Right hindlimb (tissue), 1 donor: ENCODE results near the gene CFD.
"Not testable (repeated sequence)": the region's sequence is repeated elsewhere in the genome, so short reads cannot be mapped to it uniquely, and the experiment has no call there.

Source experiments
- DNase-seq: peaks from one replicate; pipeline ENCODE4 v3.0.0-alpha.2; 2018

CFD gene

DNA sequence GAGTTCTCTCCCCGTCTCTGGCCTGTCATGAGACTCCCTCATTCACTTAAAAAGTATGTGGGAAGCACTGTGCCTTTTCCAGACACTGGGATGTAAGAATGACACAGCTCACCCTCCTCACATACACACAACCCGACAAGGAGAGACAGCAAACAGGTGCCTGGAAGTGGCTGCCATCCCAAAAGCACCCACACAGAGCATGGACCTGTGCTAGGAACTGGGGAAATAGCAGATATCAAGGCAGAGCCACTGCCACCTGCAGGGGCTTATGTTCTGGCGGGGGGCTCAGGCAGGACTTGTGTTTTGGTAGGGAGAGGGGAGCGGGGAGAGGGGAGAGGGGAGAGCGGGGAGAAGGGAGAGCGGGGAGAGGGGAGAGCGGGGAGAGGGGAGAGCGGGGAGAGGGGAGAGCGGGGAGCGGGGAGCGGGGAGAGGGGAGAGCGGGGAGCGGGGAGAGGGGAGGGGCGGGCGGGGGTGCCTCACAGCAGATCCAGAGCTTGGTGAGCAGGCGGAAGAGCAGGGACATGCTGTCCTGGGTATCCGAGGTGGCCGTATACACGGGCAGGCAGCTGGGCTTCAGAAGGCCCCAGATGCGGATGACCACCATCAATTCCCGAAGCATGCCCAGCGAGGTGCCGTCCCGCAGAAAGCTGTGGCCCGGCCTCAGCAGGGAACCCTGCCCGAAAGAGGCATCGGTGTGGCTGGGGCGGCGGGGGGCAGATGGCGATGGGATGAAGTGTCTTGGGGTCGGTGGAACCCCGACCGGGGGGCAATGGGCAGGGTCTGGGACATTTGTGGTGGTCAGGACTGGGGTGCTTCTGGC lies 12.2 kb downstream of the CFD start:
- DNase-seq, result no peak

GRCh38 chr19:872266-872951 lies 12.9 kb downstream of the CFD start:
- no peak for DNase-seq

- no peak for DNase-seq
Measured at GRCh38 chr19:873084-873483, 13.6 kb downstream of the CFD start.

GRCh38 chr19:873561-874041 lies 14.1 kb downstream of the CFD start:
- no peak for DNase-seq

DNA sequence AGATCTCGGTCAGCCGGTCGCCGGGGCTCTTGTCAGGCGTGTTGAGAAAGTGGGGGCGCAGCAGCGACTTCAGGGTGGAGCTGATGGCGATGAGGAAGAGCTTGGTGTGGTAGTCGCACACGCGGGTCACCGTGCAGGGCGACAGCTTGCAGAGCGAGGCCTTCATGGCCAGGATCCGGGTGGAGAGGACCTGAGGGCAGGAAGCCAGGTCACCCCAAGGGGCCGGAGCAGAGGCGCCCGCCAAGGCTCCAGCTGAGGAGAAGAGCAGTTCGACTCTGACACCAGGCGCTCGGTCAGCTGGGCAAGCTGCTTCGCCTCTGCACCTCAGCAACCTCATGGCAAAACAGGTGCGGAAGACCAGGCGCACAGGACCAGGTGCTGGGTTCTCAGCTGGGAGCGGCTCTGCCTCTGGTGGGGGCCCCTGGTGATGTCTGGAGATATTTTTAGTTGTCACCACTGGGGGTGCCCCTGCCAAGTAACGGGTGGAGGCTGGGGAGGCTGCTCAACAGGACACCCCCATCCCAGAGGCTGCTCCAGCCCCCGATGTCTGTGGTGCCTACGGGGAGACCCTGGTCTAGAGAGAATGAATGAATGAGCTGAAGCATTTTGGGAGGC lies 15.9 kb downstream of the CFD start:
- DNase-seq, result no peak

- DNase-seq, result no peak
Measured at GRCh38 chr19:876089-876488, 16.6 kb downstream of the CFD start.

GRCh38 chr19:876780-877314 lies 17.4 kb downstream of the CFD start:
- no peak for DNase-seq

GRCh38 chr19:877992-878660 lies 18.7 kb downstream of the CFD start:
- not testable (repeated sequence) for DNase-seq

GRCh38 chr19:878751-879561 lies 19.5 kb downstream of the CFD start:
- DNase-seq, result not testable (repeated sequence)

DNA sequence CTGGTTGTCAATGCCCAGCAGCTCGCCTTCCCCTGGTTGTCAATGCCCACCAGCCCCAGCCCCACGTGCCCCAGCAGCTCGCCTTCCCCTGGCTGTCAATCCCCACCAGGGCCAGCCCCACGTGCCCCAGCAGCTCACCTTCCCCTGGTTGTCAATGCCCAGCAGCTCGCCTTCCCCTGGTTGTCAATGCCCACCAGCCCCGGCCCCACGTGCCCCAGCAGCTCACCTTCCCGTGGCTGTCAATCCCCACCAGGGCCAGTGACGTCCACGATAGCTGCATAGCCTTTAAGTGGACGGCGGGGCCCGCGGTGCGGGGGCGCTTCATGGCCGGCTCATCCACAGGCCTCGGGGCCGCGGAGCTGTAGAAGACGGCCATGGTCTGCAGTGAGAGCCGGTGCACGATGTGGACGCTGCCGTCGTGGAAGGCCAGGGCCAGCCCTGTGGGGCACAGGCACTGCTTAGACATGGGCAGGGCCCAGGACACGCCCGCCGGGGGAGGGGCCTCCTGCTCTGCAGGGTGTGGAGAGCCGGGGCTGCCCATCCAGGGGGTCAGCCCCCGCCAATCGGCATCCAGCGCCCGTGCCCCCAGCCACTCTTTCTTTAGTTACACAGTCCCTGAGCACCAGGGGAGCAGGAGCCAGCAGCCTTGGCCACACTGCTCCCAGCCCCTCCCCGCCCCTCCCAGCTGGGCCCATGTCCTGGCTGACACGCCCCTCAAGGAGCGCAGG lies 20.4 kb downstream of the CFD start:
- DNase-seq, result no peak

GRCh38 chr19:881385-882071 lies 22.1 kb downstream of the CFD start:
- DNase-seq, result no peak

DNA sequence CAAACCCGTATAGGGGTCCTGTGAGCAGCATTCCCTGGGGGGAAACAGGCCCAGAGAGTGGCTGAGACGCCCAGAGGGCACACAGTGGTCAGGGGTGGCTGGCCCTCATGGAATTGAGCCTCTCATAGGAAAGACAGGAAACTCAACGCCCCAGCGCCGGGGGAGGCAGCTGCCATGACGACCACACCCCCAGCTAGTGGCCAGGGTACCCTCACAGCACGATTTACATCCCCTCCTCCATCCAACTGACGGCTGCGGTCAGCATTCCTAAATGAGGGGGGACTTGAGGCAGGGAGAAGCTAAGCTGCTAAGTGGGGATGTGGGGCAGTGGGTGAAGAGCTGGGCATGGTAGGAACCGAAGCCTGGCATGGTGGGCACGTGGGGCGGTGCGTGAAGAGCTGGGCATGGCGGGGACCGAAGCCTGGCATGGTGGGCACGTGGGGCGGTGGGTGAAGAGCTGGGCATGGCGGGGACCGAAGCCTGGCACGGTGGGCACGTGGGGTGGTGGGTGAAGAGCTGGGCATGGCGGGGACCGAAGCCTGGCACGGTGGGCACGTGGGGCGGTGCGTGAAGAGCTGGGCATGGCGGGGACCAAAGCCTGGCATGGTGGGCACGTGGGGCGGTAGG lies 23.5 kb downstream of the CFD start:
- no peak for DNase-seq

DNA sequence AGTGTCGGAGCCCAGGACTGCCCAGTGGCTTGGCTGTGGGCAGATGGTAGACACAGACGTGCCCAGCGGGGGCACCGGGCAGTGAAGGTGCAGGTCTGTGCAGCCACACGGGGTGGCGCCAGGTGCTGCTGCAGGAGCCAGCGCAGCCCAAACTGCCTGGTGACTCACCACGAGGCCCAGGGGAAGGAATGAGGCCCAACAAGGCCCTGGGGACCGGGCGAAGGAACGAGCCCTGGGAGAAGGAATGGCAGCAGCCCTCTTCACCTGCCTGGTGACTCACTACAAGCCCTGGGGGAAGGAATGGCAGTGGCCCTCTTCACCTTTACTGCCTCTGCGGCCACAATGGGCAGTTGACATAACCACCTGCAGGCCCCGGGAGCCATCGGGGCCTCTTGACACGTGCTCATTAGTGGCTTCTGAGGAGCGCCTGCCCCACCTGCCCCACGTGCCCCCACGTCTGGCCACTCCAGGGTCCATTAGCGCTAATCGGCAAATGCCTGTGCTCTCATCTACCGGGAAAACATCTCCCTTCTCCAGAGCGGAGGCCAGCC lies 24.3 kb downstream of the CFD start:
- no peak for DNase-seq

DNA sequence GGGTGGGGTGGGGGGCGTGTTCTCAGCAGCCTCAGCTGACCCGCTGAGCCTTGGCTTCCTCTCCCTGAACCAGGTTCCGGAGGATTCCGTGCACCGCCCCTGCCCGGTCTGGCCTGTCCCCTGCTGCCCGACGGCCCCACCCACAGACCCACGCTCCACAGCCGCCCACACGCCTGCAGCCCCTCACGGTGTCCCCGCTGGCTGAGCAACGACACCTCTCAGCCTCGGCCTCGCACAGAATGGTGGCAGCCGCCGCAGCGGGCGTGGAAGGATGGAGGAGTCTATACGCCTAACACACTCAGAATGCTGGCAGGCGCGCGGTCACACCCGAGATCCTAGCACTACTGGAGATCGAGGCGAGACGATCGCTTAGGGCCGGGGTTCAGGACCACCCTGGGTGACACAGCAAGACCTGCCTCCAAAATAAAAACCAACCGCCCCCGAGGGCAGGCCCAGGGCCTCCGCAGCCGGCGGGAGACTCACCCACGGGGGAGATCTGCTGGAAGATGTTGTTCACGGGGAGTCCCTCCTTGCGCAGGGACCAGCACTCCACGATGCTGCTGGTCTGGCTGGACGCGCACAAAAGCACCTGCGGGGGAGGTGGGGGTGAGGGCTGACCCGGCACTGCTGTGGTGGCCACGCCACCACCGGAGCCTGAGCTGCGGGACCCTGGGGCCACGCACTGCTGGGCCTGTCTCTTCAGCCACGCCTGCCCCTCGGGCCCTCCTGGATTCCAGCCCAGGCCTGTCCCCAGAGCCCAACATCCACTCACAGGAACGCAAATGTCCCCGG lies 25.2 kb downstream of the CFD start:
- DNase-seq, result no peak

DNA sequence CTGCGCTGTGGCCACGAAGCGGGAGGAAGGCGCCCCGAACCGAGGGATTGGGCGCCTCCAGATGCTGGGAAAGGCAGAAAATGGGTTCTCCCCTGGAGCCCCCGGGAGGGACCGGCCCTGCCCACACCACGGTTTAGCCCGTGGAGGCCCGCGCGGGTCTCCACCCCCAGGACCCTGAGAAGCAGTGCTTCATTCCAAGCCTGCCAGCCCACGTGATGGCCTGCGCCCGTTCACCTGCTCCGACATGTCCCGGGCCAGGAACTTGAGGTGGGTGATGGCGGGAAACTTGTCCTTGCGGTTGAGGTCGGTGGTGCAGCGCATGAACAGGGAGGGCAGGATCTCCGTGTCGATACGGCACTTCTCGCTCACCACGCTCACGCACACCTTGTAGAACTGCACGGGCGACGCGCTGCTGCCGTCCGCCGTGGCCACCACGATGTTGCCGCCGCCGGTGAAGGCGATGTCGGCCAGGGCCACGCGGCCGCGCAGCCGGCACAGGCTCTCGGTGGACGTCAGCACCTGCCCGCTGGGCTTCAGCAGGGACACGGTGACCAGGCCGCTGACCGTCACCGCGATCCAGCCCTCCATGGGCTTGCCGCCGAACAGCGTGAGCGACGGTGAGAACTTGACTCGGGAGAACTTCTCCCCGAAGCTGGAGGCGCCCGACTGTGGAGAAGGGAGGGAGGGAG lies 26.2 kb downstream of the CFD start:
- DNase-seq, result no peak

- no peak for DNase-seq
Measured at GRCh38 chr19:887072-887471, 27.6 kb downstream of the CFD start.

DNA sequence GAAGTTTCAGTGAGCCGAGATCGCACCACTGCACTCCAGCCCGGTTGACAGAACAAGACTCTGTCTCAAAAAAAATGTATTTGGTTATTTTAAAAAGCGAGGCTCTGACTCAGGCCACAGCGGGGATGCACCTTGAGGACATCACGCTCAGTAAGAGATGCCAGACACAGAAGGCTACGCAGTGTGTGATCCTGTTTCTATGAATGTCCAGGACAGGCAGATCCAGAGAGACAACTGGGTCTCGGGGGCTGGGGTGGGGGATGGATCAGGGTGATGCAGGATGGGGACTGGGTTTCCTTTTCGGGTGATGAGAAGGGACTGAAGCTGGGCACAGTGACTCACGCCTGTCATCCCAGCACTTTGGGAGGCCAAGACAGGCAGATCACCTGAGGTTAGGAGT lies 28.1 kb downstream of the CFD start:
- no peak for DNase-seq

DNA sequence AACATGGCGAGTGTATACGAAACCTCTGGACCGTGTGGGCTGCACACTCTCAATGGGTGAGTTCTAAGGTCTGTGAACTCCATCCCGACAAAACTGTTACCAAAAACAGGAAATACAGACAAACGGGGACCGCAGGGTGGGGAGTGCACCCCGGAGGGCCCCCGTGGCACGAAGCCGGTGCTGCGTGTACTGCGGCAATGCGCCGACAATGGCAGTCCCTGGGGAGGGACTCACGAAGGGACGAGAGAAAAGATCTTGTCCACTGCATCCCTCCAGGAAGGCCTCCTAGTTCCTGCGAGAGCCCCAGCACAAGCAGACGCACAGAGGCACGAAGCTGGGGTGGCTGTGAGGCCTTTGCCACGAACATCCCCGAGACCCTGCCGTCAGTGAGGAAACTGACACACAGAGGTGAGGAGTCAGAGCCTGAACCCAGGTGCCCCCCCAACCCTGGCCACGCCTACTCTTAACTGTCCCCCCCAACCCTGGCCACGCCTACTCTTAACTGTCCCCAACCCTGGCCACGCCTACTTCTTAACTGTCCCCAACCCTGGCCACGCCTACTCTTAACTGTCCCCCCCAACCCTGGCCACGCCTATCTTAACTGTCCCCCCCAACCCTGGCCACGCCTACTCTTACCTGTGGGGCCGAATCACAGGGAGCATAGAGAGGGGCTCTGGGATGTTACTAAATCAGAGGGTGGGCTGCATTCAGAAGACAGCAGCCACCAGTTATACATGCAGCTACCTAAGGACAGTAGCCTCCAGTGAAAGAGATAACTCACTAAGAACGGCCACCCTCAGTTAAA lies 29.3 kb downstream of the CFD start:
- DNase-seq, result no peak
